Putamen (tissue), 1 donor: Measurements from ENCODE around the gene MICAL2.

ENCODE experiments used
- DNase-seq: peaks from one replicate; pipeline ENCODE4 v3.0.0-alpha.2; 2016; ENCODE audit warnings: low spot score

MICAL2 gene

GRCh38 chr11:12171921-12172320 is 61.5 kb downstream of the MICAL2 start:
- DNase-seq, result no peak

GRCh38 chr11:12172493-12173013 is 62.2 kb downstream of the MICAL2 start:
- no peak for DNase-seq

DNA sequence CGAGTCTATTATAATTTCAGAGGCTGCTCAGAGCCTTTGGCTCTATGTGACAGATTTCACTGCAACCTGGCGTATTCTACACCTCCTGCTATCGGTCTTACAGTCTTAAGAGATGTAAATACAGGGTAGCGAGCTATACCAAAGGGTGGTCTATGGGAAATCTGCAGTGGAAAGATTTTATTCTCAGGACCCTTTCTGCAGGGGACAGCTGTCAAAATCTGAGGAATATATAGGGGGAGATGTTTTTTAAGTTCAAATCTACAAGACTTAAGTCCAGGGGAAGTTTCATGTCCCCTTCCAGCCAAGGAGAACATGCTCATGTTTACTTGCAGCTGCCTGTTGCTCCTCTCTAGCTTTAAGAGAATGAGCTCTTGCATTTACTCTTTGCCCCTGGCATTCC is 62.7 kb downstream of the MICAL2 start:
- no peak for DNase-seq

DNA sequence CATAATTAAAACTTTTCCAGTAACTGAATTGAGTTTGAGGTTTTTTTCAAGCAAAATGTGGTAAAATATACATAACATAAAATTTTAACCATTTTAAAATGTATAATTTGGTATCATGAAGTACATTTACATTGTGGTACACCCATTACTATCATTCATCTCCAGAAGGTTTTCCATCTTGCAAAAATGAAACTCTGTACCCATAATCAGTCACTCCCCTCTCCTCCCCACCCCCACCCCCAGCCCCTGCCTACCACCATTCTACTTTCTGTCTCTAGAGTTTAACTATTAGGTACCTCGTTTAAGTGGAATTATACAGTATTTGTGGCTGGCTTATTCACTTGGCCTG is 63.7 kb downstream of the MICAL2 start:
- DNase-seq, result no peak

GRCh38 chr11:12174477-12175143 is 64.2 kb downstream of the MICAL2 start:
- DNase-seq, result no peak

DNA sequence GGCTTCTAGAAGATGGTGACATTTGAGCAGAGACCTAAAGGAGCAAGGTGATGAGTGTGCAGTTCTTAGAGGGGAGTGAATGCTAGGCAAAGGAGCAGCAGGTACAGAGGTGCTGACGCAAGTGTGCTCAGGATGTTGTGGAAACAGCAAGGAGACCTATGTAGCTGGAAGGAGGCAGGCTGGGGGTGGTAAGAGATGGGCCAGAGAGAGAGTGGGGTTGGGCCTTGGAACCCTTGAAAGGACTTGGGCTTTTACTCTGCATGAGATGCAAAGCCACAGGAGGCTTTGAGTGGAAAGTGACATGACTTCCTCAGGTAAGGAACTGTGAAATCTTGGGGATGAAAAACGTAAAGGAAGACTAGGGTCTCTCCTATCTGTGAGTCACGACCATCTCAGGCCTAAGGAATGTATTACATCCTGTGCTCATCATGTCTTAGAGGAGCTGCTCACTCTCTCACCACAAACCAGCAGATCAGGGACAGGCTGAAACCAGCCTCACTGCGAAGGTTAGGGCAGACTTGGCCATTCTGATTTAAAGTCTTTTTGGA is 65.4 kb downstream of the MICAL2 start:
- DNase-seq, result no peak

GRCh38 chr11:12176410-12176809 is 66.0 kb downstream of the MICAL2 start:
- DNase-seq, result no peak

- DNase-seq, result no peak
Observed at GRCh38 chr11:12177739-12178338, 67.4 kb downstream of the MICAL2 start.

GRCh38 chr11:12179019-12179418 is 68.6 kb downstream of the MICAL2 start:
- no peak for DNase-seq

DNA sequence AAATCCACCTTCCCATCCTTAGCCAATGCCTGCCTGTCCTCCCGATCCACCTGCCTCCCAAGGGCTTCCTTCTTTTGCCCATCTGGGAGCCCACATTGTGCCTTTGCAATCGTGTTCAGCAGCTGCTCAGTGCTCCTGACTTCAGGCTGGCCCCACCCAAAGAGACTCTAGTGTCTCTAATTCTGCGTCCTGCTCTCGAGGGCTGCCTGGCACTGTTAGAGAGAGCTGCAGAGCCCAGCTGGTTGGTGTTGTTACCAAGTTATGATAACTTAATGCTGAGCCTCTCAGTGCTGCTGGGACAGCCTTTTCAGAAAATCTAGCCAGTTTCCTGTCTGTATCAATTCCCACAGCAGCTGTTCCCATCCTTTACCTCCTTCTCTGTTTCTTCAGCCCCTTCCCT is 69.1 kb downstream of the MICAL2 start:
- DNase-seq, result no peak

DNA sequence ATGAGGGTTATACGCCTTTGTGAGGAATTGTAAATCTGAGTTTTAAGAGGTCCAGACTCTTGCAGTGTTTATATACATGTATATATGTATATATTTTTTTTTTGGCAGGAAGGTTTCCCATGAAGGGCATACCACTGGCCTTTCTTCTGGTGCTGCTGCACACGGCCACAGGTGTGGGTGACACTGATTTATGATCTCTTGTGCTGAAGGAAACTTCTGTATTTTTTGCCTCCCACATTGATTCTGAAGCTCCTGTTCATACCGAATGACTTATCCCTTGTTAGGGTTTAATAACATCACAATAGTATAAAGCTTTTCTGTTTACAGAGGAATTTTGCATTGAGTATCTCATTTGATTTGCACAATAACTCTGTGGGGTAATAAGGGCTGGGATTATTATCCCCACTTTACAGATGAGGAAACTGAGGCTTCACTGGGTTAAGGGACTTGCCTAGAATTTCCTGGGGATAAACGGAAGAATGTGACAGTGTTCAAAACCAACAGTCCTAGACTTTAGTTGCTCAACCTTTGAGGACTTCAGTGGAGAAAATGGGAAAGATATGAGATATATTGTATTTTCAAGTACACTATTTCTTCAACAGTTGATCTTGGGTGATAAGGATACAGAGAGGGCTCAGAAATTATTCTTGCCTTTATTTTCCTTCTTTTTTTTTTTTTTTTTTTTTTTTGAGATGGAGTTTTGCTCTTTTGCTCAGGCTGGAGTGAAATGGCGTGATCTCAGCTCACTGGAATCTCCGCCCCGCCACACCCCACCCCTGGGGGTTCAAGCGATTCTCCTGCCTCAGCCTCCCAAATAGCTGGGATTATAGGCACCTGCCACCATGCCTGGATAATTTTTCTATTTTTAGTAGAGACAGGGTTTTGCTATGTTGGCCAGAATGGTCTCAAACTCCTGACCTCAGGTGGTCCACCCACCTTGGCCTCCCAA is 70.1 kb downstream of the MICAL2 start:
- DNase-seq, result no peak

DNA sequence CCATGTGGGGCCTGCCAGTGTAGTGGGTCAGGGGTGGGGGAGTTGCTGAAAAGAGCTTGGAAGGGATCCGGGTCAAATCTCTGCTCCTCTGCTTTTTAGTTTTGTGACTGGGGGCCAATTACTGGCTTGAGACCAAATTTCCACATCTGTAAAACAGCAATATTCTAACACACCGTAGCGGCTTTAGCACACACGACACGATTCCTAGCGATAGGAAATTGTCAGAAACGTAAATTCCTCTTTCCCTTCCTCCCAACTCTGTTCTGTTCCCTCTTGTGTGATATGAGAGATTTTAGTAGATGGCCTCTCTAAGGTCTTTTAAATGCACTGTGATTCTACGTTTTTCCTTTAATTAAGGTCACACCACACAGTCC is 71.9 kb downstream of the MICAL2 start:
- DNase-seq, result no peak

GRCh38 chr11:12182676-12183541 is 72.5 kb downstream of the MICAL2 start:
- no peak for DNase-seq

DNA sequence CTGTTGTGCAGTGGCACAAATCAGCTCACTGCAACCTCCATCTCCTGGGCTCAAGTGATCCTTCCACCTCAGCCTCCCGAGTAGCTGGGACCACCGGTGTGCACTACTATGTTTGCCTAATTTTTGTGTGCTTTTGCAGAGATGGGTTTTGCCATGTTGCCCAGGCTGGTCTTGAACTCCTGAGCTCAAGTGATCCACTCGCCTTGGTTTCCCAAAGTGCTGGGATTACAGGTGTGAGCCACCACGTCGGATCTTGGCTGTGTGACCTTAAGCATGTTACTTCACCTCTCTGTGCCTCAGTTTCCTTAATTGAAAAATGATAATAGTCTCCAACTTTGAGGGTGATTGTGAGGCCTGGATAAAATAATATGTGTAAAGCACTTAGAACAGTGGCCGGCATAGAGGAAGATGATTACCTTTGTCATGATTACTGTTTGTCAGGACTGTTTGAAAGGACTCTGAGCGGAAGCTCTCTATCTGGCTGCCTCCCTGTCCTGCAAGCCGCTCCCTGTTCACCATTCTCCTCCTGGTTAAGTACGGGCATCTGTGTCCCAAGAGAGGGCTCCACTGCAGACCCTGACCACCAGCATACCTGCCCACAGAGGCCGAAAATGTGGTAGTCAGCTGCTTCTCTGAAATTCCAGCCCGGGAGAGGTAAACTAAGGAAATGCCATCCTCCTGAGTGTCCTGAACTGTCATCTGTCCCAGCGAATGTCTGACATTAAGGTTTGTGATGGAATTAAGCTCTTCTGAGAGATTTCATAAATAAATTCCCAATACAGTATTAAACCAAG is 73.6 kb downstream of the MICAL2 start:
- DNase-seq, result no peak

- no peak for DNase-seq
Observed at GRCh38 chr11:12184699-12185098, 74.3 kb downstream of the MICAL2 start.

- no peak for DNase-seq
Observed at GRCh38 chr11:12185106-12185690, 74.8 kb downstream of the MICAL2 start.

DNA sequence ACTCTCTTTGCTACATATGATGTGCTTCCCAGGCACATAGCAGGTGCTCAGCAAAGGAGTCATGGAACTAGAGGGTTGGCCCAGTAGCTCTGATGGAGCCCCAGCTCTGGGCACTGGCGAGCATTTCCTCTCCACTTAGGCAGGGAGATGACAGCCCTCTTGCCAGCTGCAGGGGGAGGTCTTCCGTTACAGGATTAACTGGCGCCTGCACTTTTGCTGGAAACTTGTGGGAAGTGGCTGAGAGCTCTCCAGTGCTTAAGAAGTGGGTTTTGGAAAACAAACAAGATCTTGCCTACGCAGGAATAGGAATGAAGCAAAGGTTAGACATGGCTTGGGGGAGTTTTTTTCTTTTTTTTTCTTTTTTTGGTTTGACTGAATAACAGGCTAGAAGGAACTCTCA is 75.5 kb downstream of the MICAL2 start:
- no peak for DNase-seq

GRCh38 chr11:12186701-12187100 is 76.3 kb downstream of the MICAL2 start:
- DNase-seq, result no peak

- DNase-seq, result no peak
Observed at GRCh38 chr11:12187399-12187798, 77.0 kb downstream of the MICAL2 start.

GRCh38 chr11:12188548-12189317 is 78.3 kb downstream of the MICAL2 start:
- no peak for DNase-seq
